Measurements from ENCODE around the gene MRPL45.

DNA sequence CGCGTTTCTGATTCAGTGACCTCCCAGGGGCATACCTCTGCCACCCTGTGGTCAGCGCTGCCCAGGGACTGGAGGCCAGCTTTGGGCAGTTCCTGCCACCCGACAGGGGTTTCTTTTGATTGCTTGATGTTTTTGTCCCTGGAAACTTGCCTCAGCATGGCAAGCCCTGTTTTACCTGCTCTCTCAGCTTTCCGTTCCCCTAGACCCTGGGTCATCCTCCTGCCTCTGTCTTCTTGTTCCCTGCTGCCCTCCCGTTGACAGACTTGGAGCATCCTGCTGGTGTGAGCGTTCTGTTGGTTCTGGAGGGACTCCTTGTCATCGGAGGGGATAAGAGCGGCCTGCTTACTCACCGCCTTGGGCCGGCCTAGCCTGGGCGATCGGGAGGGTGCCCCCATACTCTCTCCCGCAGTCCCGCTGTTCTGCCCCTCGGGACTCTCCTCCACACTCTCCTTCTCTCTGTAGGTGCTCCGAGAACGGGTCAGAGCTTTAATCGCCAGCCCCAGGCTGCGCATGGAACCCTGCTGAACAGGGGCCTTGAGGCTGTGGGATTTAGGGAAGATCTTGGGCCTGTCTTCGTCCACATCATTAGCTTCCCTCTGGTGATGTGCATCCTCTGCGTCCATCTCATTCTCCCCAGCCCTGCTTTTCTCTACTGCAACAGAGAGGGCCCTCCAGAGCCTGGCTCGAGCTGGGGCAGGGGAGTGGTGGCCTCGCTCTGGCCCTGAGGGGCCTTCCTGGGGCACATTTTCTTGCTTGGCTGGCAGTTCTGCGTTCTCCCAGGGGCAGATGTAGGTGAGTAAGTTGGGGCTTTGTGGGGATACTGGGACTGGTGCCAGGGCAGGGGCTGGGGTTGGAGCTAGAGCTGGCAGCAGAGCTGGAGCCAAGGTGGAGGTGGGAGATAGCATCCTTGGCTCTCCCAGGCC is 33.1 kb downstream of the MRPL45 start:
- no peak for TF ChIP-seq POLR2A (IDR thresholded peaks at IDR 0.05)
- TF ChIP-seq, protein P1, sequence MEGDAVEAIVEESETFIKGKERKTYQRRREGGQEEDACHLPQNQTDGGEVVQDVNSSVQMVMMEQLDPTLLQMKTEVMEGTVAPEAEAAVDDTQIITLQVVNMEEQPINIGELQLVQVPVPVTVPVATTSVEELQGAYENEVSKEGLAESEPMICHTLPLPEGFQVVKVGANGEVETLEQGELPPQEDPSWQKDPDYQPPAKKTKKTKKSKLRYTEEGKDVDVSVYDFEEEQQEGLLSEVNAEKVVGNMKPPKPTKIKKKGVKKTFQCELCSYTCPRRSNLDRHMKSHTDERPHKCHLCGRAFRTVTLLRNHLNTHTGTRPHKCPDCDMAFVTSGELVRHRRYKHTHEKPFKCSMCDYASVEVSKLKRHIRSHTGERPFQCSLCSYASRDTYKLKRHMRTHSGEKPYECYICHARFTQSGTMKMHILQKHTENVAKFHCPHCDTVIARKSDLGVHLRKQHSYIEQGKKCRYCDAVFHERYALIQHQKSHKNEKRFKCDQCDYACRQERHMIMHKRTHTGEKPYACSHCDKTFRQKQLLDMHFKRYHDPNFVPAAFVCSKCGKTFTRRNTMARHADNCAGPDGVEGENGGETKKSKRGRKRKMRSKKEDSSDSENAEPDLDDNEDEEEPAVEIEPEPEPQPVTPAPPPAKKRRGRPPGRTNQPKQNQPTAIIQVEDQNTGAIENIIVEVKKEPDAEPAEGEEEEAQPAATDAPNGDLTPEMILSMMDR (IDR thresholded peaks at IDR 0.05), result no peak

All from lower leg skin (tissue), 3 donors.